ENCODE data around the gene C16orf86. TPM values are rescaled to one million over a fixed set of nuclear protein-coding genes. Genes with fewer than 3 reads are reported as not detected.

Gene C16orf86
- total RNA-seq, 3 donors from 2014 or later (not counting 1 experiment from before 2014, with no cell fraction given): 3.5 to 4.4 (median 3.6) TPM

DNA sequence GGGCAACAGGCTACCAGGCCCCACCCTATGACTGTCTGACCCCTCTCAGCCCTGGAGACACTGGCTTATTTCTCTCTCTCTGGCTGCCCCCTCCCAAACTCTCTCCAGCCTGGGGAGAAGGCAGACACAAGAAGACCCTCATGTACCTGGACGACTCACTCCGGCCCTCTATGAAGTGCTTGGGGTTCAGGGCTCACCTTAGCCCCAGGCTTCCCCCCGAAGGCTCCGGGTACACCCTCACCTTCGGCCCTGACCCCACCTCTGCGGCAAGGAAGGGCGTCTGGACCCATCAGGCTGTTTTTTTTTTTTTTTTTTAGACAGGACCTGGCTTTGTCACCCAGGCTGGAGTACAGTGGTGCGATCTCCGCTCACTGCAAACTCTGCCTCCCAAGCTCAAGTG lies 22.6 kb upstream of the C16orf86 start:
- H3K4me3 Mint-ChIP-seq: peak overlapping the region; percentile 28
- TF ChIP-seq, protein P1, sequence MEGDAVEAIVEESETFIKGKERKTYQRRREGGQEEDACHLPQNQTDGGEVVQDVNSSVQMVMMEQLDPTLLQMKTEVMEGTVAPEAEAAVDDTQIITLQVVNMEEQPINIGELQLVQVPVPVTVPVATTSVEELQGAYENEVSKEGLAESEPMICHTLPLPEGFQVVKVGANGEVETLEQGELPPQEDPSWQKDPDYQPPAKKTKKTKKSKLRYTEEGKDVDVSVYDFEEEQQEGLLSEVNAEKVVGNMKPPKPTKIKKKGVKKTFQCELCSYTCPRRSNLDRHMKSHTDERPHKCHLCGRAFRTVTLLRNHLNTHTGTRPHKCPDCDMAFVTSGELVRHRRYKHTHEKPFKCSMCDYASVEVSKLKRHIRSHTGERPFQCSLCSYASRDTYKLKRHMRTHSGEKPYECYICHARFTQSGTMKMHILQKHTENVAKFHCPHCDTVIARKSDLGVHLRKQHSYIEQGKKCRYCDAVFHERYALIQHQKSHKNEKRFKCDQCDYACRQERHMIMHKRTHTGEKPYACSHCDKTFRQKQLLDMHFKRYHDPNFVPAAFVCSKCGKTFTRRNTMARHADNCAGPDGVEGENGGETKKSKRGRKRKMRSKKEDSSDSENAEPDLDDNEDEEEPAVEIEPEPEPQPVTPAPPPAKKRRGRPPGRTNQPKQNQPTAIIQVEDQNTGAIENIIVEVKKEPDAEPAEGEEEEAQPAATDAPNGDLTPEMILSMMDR (IDR thresholded peaks at IDR 0.05): no peak

DNA sequence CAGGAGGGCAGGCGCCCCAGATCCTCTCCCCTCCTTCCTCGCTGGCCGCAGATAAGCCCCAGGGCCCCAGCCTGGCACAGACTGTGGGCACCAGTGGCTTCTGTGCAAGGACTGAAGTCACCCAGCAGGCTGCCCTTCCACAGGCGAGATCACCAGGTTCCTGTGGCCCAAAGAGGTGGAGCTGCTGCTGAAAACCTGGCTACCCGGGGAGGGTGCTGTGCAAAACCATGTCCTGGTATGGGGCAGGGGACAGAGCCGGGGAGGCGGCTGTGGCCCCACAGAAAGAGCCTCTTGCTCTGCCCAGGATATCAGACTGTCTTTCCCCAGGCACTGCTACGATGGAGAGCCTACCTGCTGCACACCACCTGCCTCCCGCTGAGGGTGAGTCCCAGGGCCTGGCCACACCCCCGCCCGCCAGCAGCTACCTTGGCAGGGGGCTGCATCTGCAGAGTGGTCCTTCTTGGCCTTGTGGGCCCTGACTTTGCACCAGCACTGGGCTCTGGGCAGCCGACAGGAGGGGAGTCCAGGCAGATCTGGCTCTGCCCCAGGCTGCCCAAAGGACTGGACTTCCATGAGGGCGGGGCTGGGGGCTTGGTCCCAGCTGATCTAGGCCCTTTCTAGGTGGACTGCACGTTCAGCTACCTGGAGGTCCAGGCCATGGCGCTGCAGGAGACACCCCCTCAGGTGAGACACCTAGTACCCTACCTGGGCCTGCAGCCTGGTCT lies 21.1 kb upstream of the C16orf86 start:
- 52% methylated on average over 15 of the region's 15 CpGs for WGBS (ENCODE audit: insufficient coverage)
- H3K36me3 Mint-ChIP-seq: no peaks in the 10 kb centered on the region
- peak overlapping the region; percentile 76 for H3K4me3 Mint-ChIP-seq
- no peaks in the 10 kb centered on the region for H3K4me1 Mint-ChIP-seq
- no peaks in the 10 kb centered on the region for H3K9me3 Mint-ChIP-seq
- Histone ChIP-seq H3K36me3 (ENCODE audit: control insufficient read depth, insufficient read depth, low read length) (peaks cover 31% of the 10 kb centered on the region), H3K27me3 (ENCODE audit: control insufficient read depth, insufficient read depth, low read length) (no peaks in the 10 kb centered on the region), H3K4me1 (ENCODE audit: control insufficient read depth, insufficient read depth, low read length) (peaks cover 22% of the 10 kb centered on the region), H3K4me3 (ENCODE audit: low read length) (peak overlapping the region; percentile 58), H3K27ac (ENCODE audit: low read length) (peak overlapping the region; percentile 80), H3K9me3 (ENCODE audit: control insufficient read depth, insufficient read depth, low read length) (no peaks in the 10 kb centered on the region)
- peak in 2 of 3 donors; percentile 17 to 25 for ATAC-seq
- intact Hi-C loops (cut with micrococcal nuclease): no loop called here
- TF ChIP-seq, protein P1 (IDR thresholded peaks at IDR 0.05): no peak
- H3K27me3 Mint-ChIP-seq (ENCODE audit: low read depth in 2 of 2): no peaks in the 10 kb centered on the region
- DNase-seq: peak in 1 of 2 donors; percentile 51
- peak overlapping the region; percentile 61 to 80 for H3K27ac Mint-ChIP-seq

More for the DNA sequence above, 22.6 kb upstream of the C16orf86 start:
- Histone ChIP-seq H3K27ac (ENCODE audit: low read length) (no peak overlapping the region), H3K36me3 (ENCODE audit: control insufficient read depth, insufficient read depth, low read length) (peaks cover 17% of the 10 kb centered on the region), H3K9me3 (ENCODE audit: control insufficient read depth, insufficient read depth, low read length) (no peaks in the 10 kb centered on the region), H3K4me3 (ENCODE audit: low read length) (no peak overlapping the region), H3K4me1 (ENCODE audit: control insufficient read depth, insufficient read depth, low read length) (peaks cover 22% of the 10 kb centered on the region), H3K27me3 (ENCODE audit: control insufficient read depth, insufficient read depth, low read length) (no peaks in the 10 kb centered on the region)
- peak overlapping the region; percentile 16 to 80 for H3K27ac Mint-ChIP-seq
- no peaks in the 10 kb centered on the region for H3K36me3 Mint-ChIP-seq
- DNase-seq (no peak), ATAC-seq (no peak)
- H3K9me3 Mint-ChIP-seq: no peaks in the 10 kb centered on the region
- H3K27me3 Mint-ChIP-seq (ENCODE audit: low read depth in 2 of 2): no peaks in the 10 kb centered on the region
- H3K4me1 Mint-ChIP-seq: no peaks in the 10 kb centered on the region
- 95% methylated on average over 9 of the region's 9 CpGs for WGBS (ENCODE audit: insufficient coverage)
- intact Hi-C loops (cut with micrococcal nuclease): loop anchor here (1.0 to 5.0 kb wide), 2 partner anchors 82 to 97 kb away; partner anchors contain the start of gene CTCF

- Histone ChIP-seq H3K27me3 (ENCODE audit: control insufficient read depth, insufficient read depth, low read length) (no peaks in the 10 kb centered on the region), H3K4me1 (ENCODE audit: control insufficient read depth, insufficient read depth, low read length) (peaks cover 22% of the 10 kb centered on the region), H3K4me3 (ENCODE audit: low read length) (no peak overlapping the region), H3K27ac (ENCODE audit: low read length) (no peak overlapping the region), H3K36me3 (ENCODE audit: control insufficient read depth, insufficient read depth, low read length) (peaks cover 44% of the 10 kb centered on the region), H3K9me3 (ENCODE audit: control insufficient read depth, insufficient read depth, low read length) (no peaks in the 10 kb centered on the region)
- no peak overlapping the region for H3K27ac Mint-ChIP-seq
- H3K4me3 Mint-ChIP-seq: no peak overlapping the region
- H3K9me3 Mint-ChIP-seq: no peaks in the 10 kb centered on the region
- intact Hi-C loops (cut with micrococcal nuclease): no loop called here
- H3K36me3 Mint-ChIP-seq: no peaks in the 10 kb centered on the region
- no peak for DNase-seq
- ATAC-seq: no peak
- no peaks in the 10 kb centered on the region for H3K27me3 Mint-ChIP-seq (ENCODE audit: low read depth in 2 of 2)
- TF ChIP-seq, protein P1 (IDR thresholded peaks at IDR 0.05): no peak
- WGBS (ENCODE audit: insufficient coverage): 95% methylated on average over 15 of the region's 15 CpGs
- no peaks in the 10 kb centered on the region for H3K4me1 Mint-ChIP-seq
These were observed 19.4 kb upstream of the C16orf86 start for GRCh38 chr16:67647111-67647651.
